HepG2 (cell line): ENCODE measurements around the gene SCAMP3. TPM values are rescaled to one million over a fixed set of nuclear protein-coding genes. Genes with fewer than 3 reads are reported as not detected.

ENCODE experiments used
- BCL6 ChIP-seq: IDR thresholded peaks from 2 replicates; pipeline ENCODE4 v1.6.1; 2016; ENCODE audit warnings: missing genetic modification reagents, missing compliant biosample characterization
- CHD2 ChIP-seq: IDR thresholded peaks from 2 replicates; pipeline ENCODE4 v1.6.1; 2011; ENCODE audit warnings: low read depth, low read length, improper control_type of control experiment
- DZIP1 ChIP-seq: sonication (generic); formaldehyde crosslinking; IDR thresholded peaks from 2 replicates; pipeline ENCODE4 v1.5.0; 2020; ENCODE audit warnings: mild to moderate bottlenecking, missing genetic modification reagents
- MAX ChIP-seq: IDR thresholded peaks from 2 replicates; pipeline ENCODE4 v1.6.1; 2012; ENCODE audit warnings: inconsistent platforms
- MTA3 ChIP-seq: sonication (generic); formaldehyde crosslinking; IDR thresholded peaks from 2 replicates; pipeline ENCODE4 v1.4.0; 2020; ENCODE audit warnings: missing genetic modification reagents
- MTF2 ChIP-seq: sonication (generic); formaldehyde crosslinking; IDR thresholded peaks from 2 replicates; pipeline ENCODE4 v1.5.0; 2020; ENCODE audit warnings: missing genetic modification reagents, borderline replicate concordance
- MXI1 ChIP-seq: IDR thresholded peaks from 3 replicates; pipeline ENCODE4 v1.6.1; 2012; ENCODE audit warnings: low read depth, low read length, inconsistent platforms, borderline replicate concordance
- PAF1 ChIP-seq: IDR thresholded peaks from 2 replicates; pipeline ENCODE4 v1.6.1; 2016; ENCODE audit warnings: missing genetic modification reagents, missing compliant biosample characterization
- THAP7 ChIP-seq: sonication (generic); formaldehyde crosslinking; IDR thresholded peaks from 2 replicates; pipeline ENCODE4 v1.8.1; 2023; ENCODE audit warnings: mild to moderate bottlenecking, missing genetic modification reagents
- TIGD3 ChIP-seq: sonication (generic); formaldehyde crosslinking; IDR thresholded peaks from 2 replicates; pipeline ENCODE4 v1.5.1; 2020; ENCODE audit warnings: mild to moderate bottlenecking, missing genetic modification reagents, borderline replicate concordance
- XBP1 ChIP-seq: sonication (generic); formaldehyde crosslinking; IDR thresholded peaks from 2 replicates; pipeline ENCODE4 v1.5.0; 2020; ENCODE audit warnings: missing genetic modification reagents
- ZBTB21 ChIP-seq: sonication (generic); formaldehyde crosslinking; IDR thresholded peaks from 2 replicates; pipeline ENCODE4 v1.4.0; 2020; ENCODE audit warnings: missing genetic modification reagents
- ZBTB25 ChIP-seq: IDR thresholded peaks from 2 replicates; pipeline ENCODE4 v1.6.1; 2018; ENCODE audit warnings: missing genetic modification reagents
- ZC3H13 ChIP-seq: sonication (generic); formaldehyde crosslinking; IDR thresholded peaks from 2 replicates; pipeline ENCODE4 v1.8.1; 2023; ENCODE audit warnings: mild to moderate bottlenecking, missing genetic modification reagents, moderate library complexity
- ZFAT ChIP-seq: sonication (generic); formaldehyde crosslinking; conservative IDR thresholded peaks from 2 replicates; pipeline ENCODE4 v1.8.1; 2023; ENCODE audit warnings: missing genetic modification reagents, inconsistent platforms
- ZNF350 ChIP-seq: sonication (generic); formaldehyde crosslinking; IDR thresholded peaks from 2 replicates; pipeline ENCODE4 v1.4.0; 2020; ENCODE audit warnings: mild to moderate bottlenecking, low read depth, missing genetic modification reagents, borderline replicate concordance
- ZNF607 ChIP-seq: sonication (generic); formaldehyde crosslinking; IDR thresholded peaks from 2 replicates; pipeline ENCODE4 v1.5.1; 2020; ENCODE audit warnings: missing genetic modification reagents, mild to moderate bottlenecking, borderline replicate concordance
- ZNF710 ChIP-seq: sonication (generic); formaldehyde crosslinking; IDR thresholded peaks from 2 replicates; pipeline ENCODE4 v1.5.0; 2020; ENCODE audit warnings: mild to moderate bottlenecking, missing genetic modification reagents, borderline replicate concordance
- ZNF749 ChIP-seq: sonication (generic); formaldehyde crosslinking; IDR thresholded peaks from 2 replicates; pipeline ENCODE4 v1.8.0; 2022; ENCODE audit warnings: mild to moderate bottlenecking, missing genetic modification reagents, moderate library complexity, borderline replicate concordance
- ZNF768 ChIP-seq: sonication (generic); formaldehyde crosslinking; IDR thresholded peaks from 2 replicates; pipeline ENCODE4 v1.4.0; 2020; ENCODE audit warnings: missing genetic modification reagents
- ZNF781 ChIP-seq: sonication (generic); formaldehyde crosslinking; IDR thresholded peaks from 2 replicates; pipeline ENCODE4 v1.5.1; 2020; ENCODE audit warnings: borderline replicate concordance, mild to moderate bottlenecking, missing genetic modification reagents; ENCODE audit errors: not compliant biosample characterization
- polyA plus RNA-seq, 8 experiments: library from polyadenylated mRNA; depleted of rRNA in 3 of 8; stranded (reverse) in 7 of 8; unstranded in 1 of 8; fragments of >200 nt; fragmentation: Illumina TruSeq in 4 of 8; extraction: Trizol in 4 of 8; gene quantifications; 2 replicates each; pipeline versions ENCODE4 v1.2.1 to v1.2.3, GENCODE V29; 2011 to 2016; ENCODE audit warnings: low read depth in 4 of 8, missing spikeins in 1 of 8, mixed read lengths in 1 of 8; ENCODE audit not compliant: insufficient read depth in 1 of 8
- total RNA-seq, 5 experiments: library from RNA; depleted of rRNA; stranded (reverse); fragments of >200 nt; fragmentation: Illumina TruSeq; extraction: Trizol; gene quantifications; 2 replicates each; pipeline ENCODE4 v1.2.3, GENCODE V29; 2016; ENCODE audit warnings: low read depth in 1 of 5

The SCAMP3 gene
- total and polyA plus RNA-seq, 2 of the 13 experiments (the other 11 are each of a cell fraction or from before 2014, with no cell fraction given) = 46.8 to 83.3 TPM

GRCh38 chr1:155273343-155274245 is 11.4 kb upstream of the SCAMP3 start, which contains the start of gene CLK2 (continued):
- TF ChIP-seq ZNF710 (CRISPR knock-in tag) (no peak), THAP7 (CRISPR knock-in tag) (no peak), TIGD3 (CRISPR knock-in tag) (no peak), ZNF768 (CRISPR knock-in tag) (no peak), XBP1 (CRISPR knock-in tag) (no peak), MTF2 (CRISPR knock-in tag) (no peak), ZFAT (CRISPR knock-in tag) (no peak), MXI1 (peak; percentile 99), ZNF350 (CRISPR knock-in tag) (peak; percentile 72), ZNF749 (CRISPR knock-in tag) (no peak), MAX (peak; percentile 98), ZBTB21 (CRISPR knock-in tag) (no peak), PAF1 (CRISPR knock-in tag) (no peak), DZIP1 (CRISPR knock-in tag) (no peak; the same call in 1 of the 2 replicates), ZBTB25 (CRISPR knock-in tag) (peak; percentile 93), CHD2 (no peak), ZC3H13 (no peak), BCL6 (CRISPR knock-in tag) (no peak), ZNF607 (CRISPR knock-in tag) (peak; percentile 96), ZNF781 (CRISPR knock-in tag) (no peak), MTA3 (CRISPR knock-in tag) (no peak)
